SK-N-SH (cell line): ENCODE data around the gene OR10C1. TPM values are rescaled to one million over a fixed set of nuclear protein-coding genes. Genes with fewer than 3 reads are reported as not detected.

ENCODE experiments used
- CTCF ChIA-PET: fragments of 300-600, 350-600 bp; formaldehyde crosslinking; extraction: SDS; loops from one replicate; lab custom pipeline; 2021; lab: Yijun Ruan, JAX
- POLR2A ChIA-PET: fragments of 350-600 bp; sonication (Branson Sonifier 250); formaldehyde crosslinking; extraction: SDS; loops from one replicate; lab custom pipeline; 2020; ENCODE audit warnings: antibody characterized with exemption, inconsistent platforms; lab: Yijun Ruan, JAX
- DNase-seq: peaks from one replicate; pipeline ENCODE4 v3.0.0; 2012
- H2AFZ ChIP-seq: fragments of 200-600 bp; sonication (generic); 2 replicates; pipeline ENCODE4 v1.8.1; 2016; ENCODE audit warnings: antibody characterized with exemption, mild to moderate bottlenecking, low read depth
- H3F3A ChIP-seq: fragments of 200-600 bp; sonication (generic); replicated peaks from 2 replicates; pipeline ENCODE3; 2016; ENCODE audit warnings: antibody characterized with exemption, mild to moderate bottlenecking; ENCODE audit not compliant: insufficient read depth
- H3K27ac ChIP-seq, 2 experiments: fragments of 200-500 bp in 1 of 2; fragments of 200-600 bp in 1 of 2; sonication (Bioruptor generic) in 1 of 2; sonication (generic), shearing (Covaris generic) in 1 of 2; 2 replicates each; pipeline versions ENCODE4 v1.5.1 to v1.6.1; 2014 to 2016; ENCODE audit warnings: low read depth in 2 of 2, inconsistent platforms in 1 of 2, low read length in 1 of 2, mild to moderate bottlenecking in 1 of 2, mixed read lengths in 1 of 2
- H3K27me3 ChIP-seq: fragments of 200-600 bp; sonication (generic), shearing (Covaris generic); 2 replicates; pipeline ENCODE4 v1.6.1; 2016; ENCODE audit warnings: mixed run types; ENCODE audit not compliant: insufficient read depth
- H3K36me3 ChIP-seq, 2 experiments: fragments of 200-500 bp in 1 of 2; fragments of 200-600 bp in 1 of 2; sonication (Bioruptor generic) in 1 of 2; sonication (generic) in 1 of 2; replicated peaks in 1 of 2; 2 replicates each; pipeline versions ENCODE3 to v1.5.1; 2014 to 2016; ENCODE audit warnings: low read length in 1 of 2, mild to moderate bottlenecking in 1 of 2; ENCODE audit not compliant: insufficient read depth in 2 of 2, control insufficient read depth in 1 of 2
- H3K4me1 ChIP-seq, 2 experiments: fragments of 200-500 bp in 1 of 2; fragments of 200-600 bp in 1 of 2; sonication (Bioruptor generic) in 1 of 2; sonication (generic), shearing (Covaris generic) in 1 of 2; 2 replicates each; pipeline versions ENCODE4 v1.5.1 to v1.6.1; 2014 to 2016; ENCODE audit warnings: low read depth in 1 of 2, low read length in 1 of 2, mixed run types in 1 of 2; ENCODE audit not compliant: insufficient read depth in 2 of 2, control insufficient read depth in 1 of 2
- H3K4me2 ChIP-seq: fragments of 200-600 bp; sonication (generic), shearing (Covaris generic); 2 replicates; pipeline ENCODE4 v1.6.1; 2017; ENCODE audit warnings: mixed run types
- H3K4me3 ChIP-seq, 2 experiments: fragments of 200-500 bp in 1 of 2; fragments of 200-600 bp in 1 of 2; sonication (Bioruptor generic) in 1 of 2; sonication (generic), shearing (Covaris generic) in 1 of 2; 2 replicates each; pipeline versions ENCODE4 v1.5.1 to v1.8.1; 2014 to 2016; ENCODE audit warnings: low read depth in 2 of 2, inconsistent platforms in 1 of 2, low read length in 1 of 2, mild to moderate bottlenecking in 1 of 2, mixed read lengths in 1 of 2, moderate library complexity in 1 of 2
- H3K79me2 ChIP-seq: fragments of 200-600 bp; sonication (generic); 2 replicates; pipeline ENCODE4 v1.8.1; 2017; ENCODE audit warnings: mild to moderate bottlenecking; ENCODE audit not compliant: insufficient read depth
- H3K9ac ChIP-seq: fragments of 200-600 bp; sonication (generic); 2 replicates; pipeline ENCODE4 v1.6.1; 2017; ENCODE audit warnings: mixed run types
- H3K9me2 ChIP-seq: fragments of 200-600 bp; sonication (generic); 2 replicates; pipeline ENCODE4 v1.6.1; 2017; ENCODE audit warnings: mixed run types
- H3K9me3 ChIP-seq: fragments of 200-600 bp; sonication (generic); 2 replicates; pipeline ENCODE4 v1.6.1; 2017; ENCODE audit warnings: mixed run types, mild to moderate bottlenecking, moderate library complexity
- H4K20me1 ChIP-seq: fragments of 200-600 bp; sonication (generic); 2 replicates; pipeline ENCODE4 v1.6.1; 2017; ENCODE audit warnings: mild to moderate bottlenecking, mixed run types; ENCODE audit not compliant: insufficient read depth
- CHD2 ChIP-seq: fragments of 150-350 bp; IDR thresholded peaks from 2 replicates; pipeline ENCODE4 v1.6.1; 2018; ENCODE audit warnings: low read length; ENCODE audit not compliant: partially characterized antibody
- ELF1 ChIP-seq: IDR thresholded peaks from 2 replicates; pipeline ENCODE4 v1.4.0; 2012
- EP300 ChIP-seq, 2 experiments: IDR thresholded peaks; 2 replicates each; pipeline versions ENCODE4 v1.4.0 to v1.6.1; 2012; ENCODE audit warnings: borderline replicate concordance in 1 of 2, low read depth in 1 of 2, low read length in 1 of 2
- FOSL2 ChIP-seq: IDR thresholded peaks from 2 replicates; pipeline ENCODE4 v1.4.0; 2012; ENCODE audit warnings: low read depth, mild to moderate bottlenecking, moderate library complexity, borderline replicate concordance
- FOXJ3 ChIP-seq: sonication (generic); formaldehyde crosslinking; IDR thresholded peaks from 2 replicates; pipeline ENCODE4 v1.5.1; 2020; ENCODE audit warnings: mild to moderate bottlenecking, missing genetic modification reagents
- GABPA ChIP-seq: IDR thresholded peaks from 2 replicates; pipeline ENCODE4 v1.4.0; 2012; ENCODE audit warnings: low read depth, mild to moderate bottlenecking
- GATA2 ChIP-seq: sonication (generic); formaldehyde crosslinking; IDR thresholded peaks from 2 replicates; pipeline ENCODE4 v1.5.0; 2020; ENCODE audit warnings: mild to moderate bottlenecking, missing genetic modification reagents
- NRF1 ChIP-seq: IDR thresholded peaks from 2 replicates; pipeline ENCODE4 v1.6.1; 2012; ENCODE audit warnings: low read depth, mild to moderate bottlenecking, low read length
- POLR2AphosphoS5 ChIP-seq: IDR thresholded peaks from 2 replicates; pipeline ENCODE4 v1.6.1; 2012; ENCODE audit warnings: low read depth, low read length
- TCF12 ChIP-seq: IDR thresholded peaks from 2 replicates; pipeline ENCODE4 v1.4.0; 2012
- WGBS: methylation state at CpG from one replicate; pipeline ENCODE4 v1.1.6; 2017; ENCODE audit warnings: low lambda C conversion rate; 5-methylcytosine and 5-hydroxymethylcytosine counted together
- polyA plus RNA-seq, 3 experiments: library from polyadenylated mRNA; depleted of rRNA; stranded (reverse); fragments of >200 nt; gene quantifications; 2 replicates each; pipeline ENCODE4 v1.2.3, GENCODE V29; 2012
- TF ChIP-seq, protein P1 (sequence below): fragments of 200-600 bp; sonication (generic); IDR thresholded peaks from 2 replicates; pipeline ENCODE4 v1.6.1; 2017; ENCODE audit warnings: antibody characterized with exemption, mild to moderate bottlenecking, moderate library complexity
- TF ChIP-seq, protein P2 (sequence below): IDR thresholded peaks from 2 replicates; pipeline ENCODE4 v1.4.0; 2012; ENCODE audit warnings: low read depth, borderline replicate concordance
- TF ChIP-seq, protein P3 (sequence below): fragments of 150-350 bp; IDR thresholded peaks from 2 replicates; pipeline ENCODE4 v1.6.1; 2016; ENCODE audit warnings: mild to moderate bottlenecking, low read depth, low read length
- TF ChIP-seq, protein P4 (sequence below): fragments of 150-350 bp; IDR thresholded peaks from 2 replicates; pipeline ENCODE4 v1.6.1; 2017; ENCODE audit warnings: antibody characterized with exemption, low read length, low read depth, borderline replicate concordance

The OR10C1 gene
- polyA plus RNA-seq, 1 of the 3 experiments (the other 2 are of a cell fraction) = not detected

DNA sequence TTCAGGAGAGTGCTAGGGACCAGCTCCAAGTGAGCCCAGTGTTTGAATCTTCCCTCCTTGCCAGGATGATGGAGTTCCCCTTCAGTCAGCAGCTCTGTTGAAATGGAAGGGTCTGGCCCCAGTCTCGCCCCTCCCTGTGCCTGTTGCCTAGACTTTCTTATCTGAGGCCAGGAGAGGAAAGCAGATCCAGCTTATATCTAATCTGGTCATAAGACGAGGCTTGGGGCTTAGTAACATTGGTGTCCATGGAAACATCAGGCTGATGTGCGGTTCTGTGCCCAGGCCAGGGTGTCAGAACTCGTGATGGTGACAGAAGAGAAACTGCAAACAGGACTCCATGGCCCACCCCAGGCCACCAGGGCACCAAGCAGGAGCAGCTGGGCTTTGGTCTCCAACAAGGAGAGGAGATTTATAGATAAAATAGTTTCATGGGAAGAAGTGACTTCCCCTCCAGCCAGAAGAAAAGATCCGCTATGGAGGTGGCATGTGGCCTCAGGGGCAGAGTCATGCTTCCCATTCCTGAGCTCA is 38.9 kb downstream of the OR10C1 start:
- Histone ChIP-seq H3K27me3 (no peaks in the 10 kb centered on the region; the same call in 1 of the 2 replicates), H3K27ac (no peak overlapping the region), H3K4me2 (no peak overlapping the region), H3K9ac (no peak overlapping the region), H3K79me2 (no peaks in the 10 kb centered on the region), H3K9me3 (no peaks in the 10 kb centered on the region), H3F3A (peaks cover 4% of the 10 kb centered on the region), H3K4me3 (no peak overlapping the region), H3K36me3 (no peaks in the 10 kb centered on the region), H2AFZ (no peak overlapping the region), H4K20me1 (no peaks in the 10 kb centered on the region), H3K9me2 (no peaks in the 10 kb centered on the region), H3K4me1 (no peaks in the 10 kb centered on the region)
- WGBS = 0% methylated on average over 4 of the region's 5 CpGs
- DNase-seq = no peak
- ChIA-PET POLR2A (no interaction called here), CTCF (no interaction called here)
- TF ChIP-seq FOXJ3 (CRISPR knock-in tag) = no peak
- TF ChIP-seq TCF12 = no peak

DNA sequence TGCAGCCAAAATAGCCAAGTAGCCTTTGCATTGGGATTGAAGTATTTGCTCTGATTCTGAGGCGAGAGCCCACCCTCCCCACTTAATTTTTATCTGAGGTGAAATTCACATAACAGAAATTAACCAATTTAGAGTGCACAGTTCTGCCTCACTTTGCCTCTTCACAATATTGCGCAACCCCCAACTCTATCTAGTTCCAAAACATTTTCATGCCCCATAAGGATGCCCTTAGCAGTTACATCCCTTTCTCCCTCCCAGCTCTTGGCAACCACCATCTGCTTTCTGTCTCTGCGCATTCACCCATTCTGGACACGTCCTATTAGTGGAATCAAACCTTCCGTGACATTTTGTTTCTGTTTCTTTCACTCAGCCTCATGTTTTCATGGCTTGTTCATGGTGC is 39.6 kb downstream of the OR10C1 start:
- DNase-seq = no peak
- Histone ChIP-seq H4K20me1 (no peaks in the 10 kb centered on the region), H3K79me2 (no peaks in the 10 kb centered on the region), H3K36me3 (no peaks in the 10 kb centered on the region), H3K27me3 (no peaks in the 10 kb centered on the region; the same call in 1 of the 2 replicates), H3K4me2 (no peak overlapping the region), H2AFZ (no peak overlapping the region), H3F3A (peaks cover 11% of the 10 kb centered on the region), H3K9me2 (no peaks in the 10 kb centered on the region), H3K9me3 (no peaks in the 10 kb centered on the region), H3K4me1 (peaks cover 0 to 3% of the 10 kb centered on the region in 2 experiments; a peak in 1 of 4 replicates), H3K27ac (no peak overlapping the region), H3K4me3 (no peak overlapping the region), H3K9ac (no peak overlapping the region)
- no peak for TF ChIP-seq GABPA
- no peak for TF ChIP-seq POLR2AphosphoS5
- TF ChIP-seq FOSL2 = no peak
- no peak for TF ChIP-seq CHD2
- TF ChIP-seq, protein P1, sequence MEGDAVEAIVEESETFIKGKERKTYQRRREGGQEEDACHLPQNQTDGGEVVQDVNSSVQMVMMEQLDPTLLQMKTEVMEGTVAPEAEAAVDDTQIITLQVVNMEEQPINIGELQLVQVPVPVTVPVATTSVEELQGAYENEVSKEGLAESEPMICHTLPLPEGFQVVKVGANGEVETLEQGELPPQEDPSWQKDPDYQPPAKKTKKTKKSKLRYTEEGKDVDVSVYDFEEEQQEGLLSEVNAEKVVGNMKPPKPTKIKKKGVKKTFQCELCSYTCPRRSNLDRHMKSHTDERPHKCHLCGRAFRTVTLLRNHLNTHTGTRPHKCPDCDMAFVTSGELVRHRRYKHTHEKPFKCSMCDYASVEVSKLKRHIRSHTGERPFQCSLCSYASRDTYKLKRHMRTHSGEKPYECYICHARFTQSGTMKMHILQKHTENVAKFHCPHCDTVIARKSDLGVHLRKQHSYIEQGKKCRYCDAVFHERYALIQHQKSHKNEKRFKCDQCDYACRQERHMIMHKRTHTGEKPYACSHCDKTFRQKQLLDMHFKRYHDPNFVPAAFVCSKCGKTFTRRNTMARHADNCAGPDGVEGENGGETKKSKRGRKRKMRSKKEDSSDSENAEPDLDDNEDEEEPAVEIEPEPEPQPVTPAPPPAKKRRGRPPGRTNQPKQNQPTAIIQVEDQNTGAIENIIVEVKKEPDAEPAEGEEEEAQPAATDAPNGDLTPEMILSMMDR = no peak
- no peak for TF ChIP-seq GATA2 (CRISPR knock-in tag)
- TF ChIP-seq, protein P2, sequence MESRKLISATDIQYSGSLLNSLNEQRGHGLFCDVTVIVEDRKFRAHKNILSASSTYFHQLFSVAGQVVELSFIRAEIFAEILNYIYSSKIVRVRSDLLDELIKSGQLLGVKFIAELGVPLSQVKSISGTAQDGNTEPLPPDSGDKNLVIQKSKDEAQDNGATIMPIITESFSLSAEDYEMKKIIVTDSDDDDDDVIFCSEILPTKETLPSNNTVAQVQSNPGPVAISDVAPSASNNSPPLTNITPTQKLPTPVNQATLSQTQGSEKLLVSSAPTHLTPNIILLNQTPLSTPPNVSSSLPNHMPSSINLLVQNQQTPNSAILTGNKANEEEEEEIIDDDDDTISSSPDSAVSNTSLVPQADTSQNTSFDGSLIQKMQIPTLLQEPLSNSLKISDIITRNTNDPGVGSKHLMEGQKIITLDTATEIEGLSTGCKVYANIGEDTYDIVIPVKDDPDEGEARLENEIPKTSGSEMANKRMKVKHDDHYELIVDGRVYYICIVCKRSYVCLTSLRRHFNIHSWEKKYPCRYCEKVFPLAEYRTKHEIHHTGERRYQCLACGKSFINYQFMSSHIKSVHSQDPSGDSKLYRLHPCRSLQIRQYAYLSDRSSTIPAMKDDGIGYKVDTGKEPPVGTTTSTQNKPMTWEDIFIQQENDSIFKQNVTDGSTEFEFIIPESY = no peak
- no peak for TF ChIP-seq EP300 (IDR thresholded peaks at IDR 0.05; ENCODE audit: borderline replicate concordance in 1 of 2, low read depth in 1 of 2, low read length in 1 of 2)
- TF ChIP-seq NRF1 = no peak
- TF ChIP-seq ELF1 = no peak
- TF ChIP-seq FOXJ3 (CRISPR knock-in tag) = no peak
- TF ChIP-seq, protein P3, sequence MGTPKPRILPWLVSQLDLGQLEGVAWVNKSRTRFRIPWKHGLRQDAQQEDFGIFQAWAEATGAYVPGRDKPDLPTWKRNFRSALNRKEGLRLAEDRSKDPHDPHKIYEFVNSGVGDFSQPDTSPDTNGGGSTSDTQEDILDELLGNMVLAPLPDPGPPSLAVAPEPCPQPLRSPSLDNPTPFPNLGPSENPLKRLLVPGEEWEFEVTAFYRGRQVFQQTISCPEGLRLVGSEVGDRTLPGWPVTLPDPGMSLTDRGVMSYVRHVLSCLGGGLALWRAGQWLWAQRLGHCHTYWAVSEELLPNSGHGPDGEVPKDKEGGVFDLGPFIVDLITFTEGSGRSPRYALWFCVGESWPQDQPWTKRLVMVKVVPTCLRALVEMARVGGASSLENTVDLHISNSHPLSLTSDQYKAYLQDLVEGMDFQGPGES = no peak
- no peak for TF ChIP-seq TCF12
- TF ChIP-seq, protein P4, sequence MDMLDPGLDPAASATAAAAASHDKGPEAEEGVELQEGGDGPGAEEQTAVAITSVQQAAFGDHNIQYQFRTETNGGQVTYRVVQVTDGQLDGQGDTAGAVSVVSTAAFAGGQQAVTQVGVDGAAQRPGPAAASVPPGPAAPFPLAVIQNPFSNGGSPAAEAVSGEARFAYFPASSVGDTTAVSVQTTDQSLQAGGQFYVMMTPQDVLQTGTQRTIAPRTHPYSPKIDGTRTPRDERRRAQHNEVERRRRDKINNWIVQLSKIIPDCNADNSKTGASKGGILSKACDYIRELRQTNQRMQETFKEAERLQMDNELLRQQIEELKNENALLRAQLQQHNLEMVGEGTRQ = no peak
- WGBS = 20% methylated on average over 5 of the region's 5 CpGs
- ChIA-PET CTCF (no interaction called here), POLR2A (interaction anchor here (0.6 kb wide), 1 partner anchor 964 kb away, joined by 3 read pairs; no protein-coding TSS in a partner anchor)
